ENCODE results near the gene IL1B. TPM values are rescaled to one million over a fixed set of nuclear protein-coding genes. Genes with fewer than 3 reads are reported as not detected.
A peak's percentile ranks its signal among the peaks of the same experiment; 100 is the strongest.

IL1B gene
- total RNA-seq, 2 experiments from 2014 or later = 3.8 to 5.6 TPM

GRCh38 chr2:112794841-112795240, 41.7 kb downstream of the IL1B start:
- intact Hi-C loops (cut with DNase I, micrococcal nuclease) = no loop called here
- Mint-ChIP-seq H3K9me3 (no peaks in the 10 kb centered on the region), H3K36me3 (ENCODE audit: low read depth) (no peaks in the 10 kb centered on the region), H3K4me3 (no peak overlapping the region), H3K27ac (no peak overlapping the region), H3K27me3 (no peaks in the 10 kb centered on the region), H3K4me1 (ENCODE audit: low read depth) (no peaks in the 10 kb centered on the region)
- H3K9me3 ChIP-seq (ENCODE audit: control insufficient read depth in 1 of 2, insufficient read depth in 1 of 2, low read length in 2 of 2) = no peaks in the 10 kb centered on the region
- ChIA-PET POLR2A (no interaction called here), CTCF (no interaction called here)
- H3K4me1 ChIP-seq (ENCODE audit: insufficient read depth, low read length) = no peaks in the 10 kb centered on the region
- no peak overlapping the region for H3K27ac ChIP-seq (ENCODE audit: low read depth in 1 of 2, low read length in 2 of 2)
- H3K4me3 ChIP-seq (ENCODE audit: low read length) = no peak overlapping the region
- no peaks in the 10 kb centered on the region for H3K27me3 ChIP-seq (ENCODE audit: control insufficient read depth in 1 of 2, insufficient read depth in 2 of 2, low read length in 2 of 2)
- TF ChIP-seq, protein P1, sequence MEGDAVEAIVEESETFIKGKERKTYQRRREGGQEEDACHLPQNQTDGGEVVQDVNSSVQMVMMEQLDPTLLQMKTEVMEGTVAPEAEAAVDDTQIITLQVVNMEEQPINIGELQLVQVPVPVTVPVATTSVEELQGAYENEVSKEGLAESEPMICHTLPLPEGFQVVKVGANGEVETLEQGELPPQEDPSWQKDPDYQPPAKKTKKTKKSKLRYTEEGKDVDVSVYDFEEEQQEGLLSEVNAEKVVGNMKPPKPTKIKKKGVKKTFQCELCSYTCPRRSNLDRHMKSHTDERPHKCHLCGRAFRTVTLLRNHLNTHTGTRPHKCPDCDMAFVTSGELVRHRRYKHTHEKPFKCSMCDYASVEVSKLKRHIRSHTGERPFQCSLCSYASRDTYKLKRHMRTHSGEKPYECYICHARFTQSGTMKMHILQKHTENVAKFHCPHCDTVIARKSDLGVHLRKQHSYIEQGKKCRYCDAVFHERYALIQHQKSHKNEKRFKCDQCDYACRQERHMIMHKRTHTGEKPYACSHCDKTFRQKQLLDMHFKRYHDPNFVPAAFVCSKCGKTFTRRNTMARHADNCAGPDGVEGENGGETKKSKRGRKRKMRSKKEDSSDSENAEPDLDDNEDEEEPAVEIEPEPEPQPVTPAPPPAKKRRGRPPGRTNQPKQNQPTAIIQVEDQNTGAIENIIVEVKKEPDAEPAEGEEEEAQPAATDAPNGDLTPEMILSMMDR (IDR thresholded peaks at IDR 0.05) = no peak
- DNase-seq = no peak
- ATAC-seq (ENCODE audit: poor library complexity) = no peak
- H3K36me3 ChIP-seq (ENCODE audit: insufficient read depth, low read length) = no peaks in the 10 kb centered on the region

DNA sequence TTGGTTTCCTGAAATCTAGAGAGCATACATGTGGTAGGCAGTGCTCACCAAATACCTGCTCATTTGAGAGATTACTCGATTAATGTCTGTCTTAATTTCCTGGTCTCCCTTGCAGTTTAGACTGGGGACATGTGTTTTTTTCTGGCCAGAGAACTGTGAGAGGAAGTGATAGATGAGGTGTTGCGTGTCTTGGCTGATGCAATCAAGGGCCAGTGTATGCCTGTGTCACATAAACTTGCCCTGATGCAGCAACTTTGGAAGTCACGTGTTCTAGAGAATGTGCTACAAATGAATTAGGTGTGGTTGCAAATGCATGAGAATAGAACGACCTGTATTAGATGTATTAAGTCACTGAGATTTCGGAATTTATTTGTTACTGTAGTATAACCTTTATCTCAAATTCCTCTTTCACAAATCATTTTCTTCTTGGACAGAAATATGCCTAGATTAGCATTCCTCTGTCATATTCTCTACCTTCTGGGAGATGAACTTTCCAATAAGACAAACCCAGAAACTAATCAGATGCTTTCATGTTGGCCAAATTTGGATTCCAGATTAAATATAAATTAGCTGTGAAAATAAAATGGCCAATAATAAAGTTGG, 42.3 kb downstream of the IL1B start:
- H3K27ac ChIP-seq (ENCODE audit: low read depth in 1 of 2, low read length in 2 of 2) = peak overlapping the region in 1 of 2 donors; percentile 28
- H3K9me3 ChIP-seq (ENCODE audit: control insufficient read depth in 1 of 2, insufficient read depth in 1 of 2, low read length in 2 of 2) = no peaks in the 10 kb centered on the region
- ChIA-PET POLR2A (no interaction called here), CTCF (no interaction called here)
- DNase-seq = peak in 3 of 14 experiments; percentile 49 to 78 (median 68)
- no peaks in the 10 kb centered on the region for H3K27me3 Mint-ChIP-seq
- H3K4me1 ChIP-seq (ENCODE audit: insufficient read depth, low read length) = no peaks in the 10 kb centered on the region
- no peaks in the 10 kb centered on the region for H3K9me3 Mint-ChIP-seq
- no peaks in the 10 kb centered on the region for H3K36me3 ChIP-seq (ENCODE audit: insufficient read depth, low read length)
- no peak for ATAC-seq (ENCODE audit: poor library complexity)
- no peaks in the 10 kb centered on the region for H3K4me1 Mint-ChIP-seq (ENCODE audit: low read depth)
- H3K4me3 ChIP-seq (ENCODE audit: low read length) = no peak overlapping the region
- no peaks in the 10 kb centered on the region for H3K27me3 ChIP-seq (ENCODE audit: control insufficient read depth in 1 of 2, insufficient read depth in 2 of 2, low read length in 2 of 2)
- H3K27ac Mint-ChIP-seq = no peak overlapping the region
- no peaks in the 10 kb centered on the region for H3K36me3 Mint-ChIP-seq (ENCODE audit: low read depth)
- H3K4me3 Mint-ChIP-seq = no peak overlapping the region
- TF ChIP-seq, protein P1 (IDR thresholded peaks at IDR 0.05) = no peak
- intact Hi-C loops (cut with DNase I, micrococcal nuclease) = no loop called here

DNA sequence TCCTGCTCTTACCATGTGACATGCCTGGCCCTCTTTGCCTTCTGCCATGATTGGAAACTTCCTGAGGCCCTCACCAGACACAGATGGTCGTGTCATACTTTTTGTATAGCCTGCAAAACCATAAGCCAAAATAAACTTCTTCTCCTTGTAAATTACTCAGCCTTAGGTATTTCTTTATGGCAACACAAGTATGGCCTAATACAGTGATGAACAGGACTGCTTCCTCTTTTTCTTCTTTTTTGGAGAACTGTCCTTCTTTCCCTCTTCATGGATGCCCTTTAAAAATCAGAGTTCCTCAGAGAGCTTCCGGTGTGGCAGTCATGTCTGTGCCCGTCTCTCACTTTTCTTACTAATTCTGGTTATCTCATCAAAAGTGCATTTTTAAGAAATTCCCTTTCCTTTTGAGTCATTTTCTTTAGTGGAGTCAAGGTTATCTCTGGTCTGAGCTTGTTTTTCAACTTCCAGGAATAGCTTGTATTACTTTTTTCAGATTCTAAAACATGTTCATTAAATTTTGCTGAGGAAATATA, 43.1 kb downstream of the IL1B start:
- Histone ChIP-seq H3K27ac (ENCODE audit: low read depth in 1 of 2, low read length in 2 of 2) (peak overlapping the region in 1 of 2 donors; percentile 28), H3K27me3 (ENCODE audit: control insufficient read depth in 1 of 2, insufficient read depth in 2 of 2, low read length in 2 of 2) (no peaks in the 10 kb centered on the region), H3K36me3 (ENCODE audit: insufficient read depth, low read length) (no peaks in the 10 kb centered on the region), H3K9me3 (ENCODE audit: control insufficient read depth in 1 of 2, insufficient read depth in 1 of 2, low read length in 2 of 2) (no peaks in the 10 kb centered on the region), H3K4me3 (ENCODE audit: low read length) (no peak overlapping the region), H3K4me1 (ENCODE audit: insufficient read depth, low read length) (no peaks in the 10 kb centered on the region)
- Mint-ChIP-seq H3K4me3 (no peak overlapping the region), H3K27me3 (no peaks in the 10 kb centered on the region), H3K4me1 (ENCODE audit: low read depth) (no peaks in the 10 kb centered on the region), H3K9me3 (no peaks in the 10 kb centered on the region), H3K36me3 (ENCODE audit: low read depth) (no peaks in the 10 kb centered on the region), H3K27ac (no peak overlapping the region)
- DNase-seq (peak in 3 of 14 experiments; percentile 15 to 61 (median 44)), ATAC-seq (ENCODE audit: poor library complexity) (no peak)
- ChIA-PET POLR2A (no interaction called here), CTCF (no interaction called here)
- TF ChIP-seq, protein P1 (IDR thresholded peaks at IDR 0.05) = no peak
- intact Hi-C loops (cut with DNase I, micrococcal nuclease) = no loop called here
